Left ventricle myocardium inferior (tissue), 1 donor: Measurements from ENCODE around the gene RPS3. TPM values are rescaled to one million over a fixed set of nuclear protein-coding genes. Genes with fewer than 3 reads are reported as not detected.

ENCODE experiments used
- DNase-seq: peaks from one replicate; pipeline ENCODE4 v3.0.0-alpha.2; 2020
- H3K27ac ChIP-seq: fragments of 200-600 bp; replicated peaks from 2 replicates; pipeline ENCODE4 v1.8.0; 2021
- H3K27me3 ChIP-seq: fragments of 200-600 bp; 2 replicates; pipeline ENCODE4 v1.8.0; 2021; ENCODE audit warnings: low read depth
- H3K36me3 ChIP-seq: fragments of 200-600 bp; 2 replicates; pipeline ENCODE4 v1.8.0; 2021
- H3K4me1 ChIP-seq: fragments of 200-600 bp; 2 replicates; pipeline ENCODE4 v1.8.0; 2021
- H3K4me3 ChIP-seq: fragments of 200-600 bp; 2 replicates; pipeline ENCODE4 v1.8.0; 2021; ENCODE audit warnings: mild to moderate bottlenecking, moderate library complexity
- H3K9me3 ChIP-seq: fragments of 200-600 bp; replicated peaks from 2 replicates; pipeline ENCODE4 v1.8.0; 2021
- intact Hi-C: fragments of 100-400 bp; cut with micrococcal nuclease; formaldehyde crosslinking; loops from one replicate; pipeline ENCODE4 v1.11.0; 2022
- total RNA-seq: library from RNA; stranded (reverse); fragmentation: NEBNext Ultra II Directional; extraction: Animal tissue kit (Norgen Biotek cat#: 25700); gene quantifications from one replicate; pipeline ENCODE4 v1.2.1, GENCODE V29; 2021
- TF ChIP-seq, protein P1 (sequence below): fragments of 200-600 bp; IDR thresholded peaks from 2 replicates; pipeline ENCODE4 v1.8.0; 2021; ENCODE audit warnings: antibody characterized with exemption, mild to moderate bottlenecking, borderline replicate concordance
- donor health status: DM: no; HTN: yes; CAD: no; lungs with severe emphysema.

RPS3 gene
- total RNA-seq, 1 donor from 2014 or later, result 864 TPM

DNA sequence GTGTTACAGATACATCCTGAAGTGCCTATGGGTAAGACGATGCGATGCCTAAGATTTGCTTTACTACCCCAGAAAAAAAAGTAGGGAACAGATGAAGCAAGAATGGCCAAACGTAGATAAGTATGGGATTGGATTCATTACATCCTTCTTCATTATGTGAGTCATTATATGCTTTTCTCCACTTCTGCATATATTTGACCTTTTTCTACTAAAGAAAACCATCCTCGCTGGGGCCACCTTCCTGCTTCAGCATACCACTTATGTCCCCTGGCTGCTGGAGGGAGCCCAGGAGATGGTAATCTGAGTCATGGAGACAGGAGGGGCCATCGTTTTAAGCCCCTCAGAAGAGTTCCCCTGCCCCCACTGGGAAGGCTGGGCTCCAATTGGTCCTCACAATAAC, 48.1 kb downstream of the RPS3 start:
- H3K27me3 ChIP-seq, result peaks cover 14% of the 10 kb centered on the region
- DNase-seq, result no peak
- H3K27ac ChIP-seq, result no peak overlapping the region
- TF ChIP-seq, protein P1, sequence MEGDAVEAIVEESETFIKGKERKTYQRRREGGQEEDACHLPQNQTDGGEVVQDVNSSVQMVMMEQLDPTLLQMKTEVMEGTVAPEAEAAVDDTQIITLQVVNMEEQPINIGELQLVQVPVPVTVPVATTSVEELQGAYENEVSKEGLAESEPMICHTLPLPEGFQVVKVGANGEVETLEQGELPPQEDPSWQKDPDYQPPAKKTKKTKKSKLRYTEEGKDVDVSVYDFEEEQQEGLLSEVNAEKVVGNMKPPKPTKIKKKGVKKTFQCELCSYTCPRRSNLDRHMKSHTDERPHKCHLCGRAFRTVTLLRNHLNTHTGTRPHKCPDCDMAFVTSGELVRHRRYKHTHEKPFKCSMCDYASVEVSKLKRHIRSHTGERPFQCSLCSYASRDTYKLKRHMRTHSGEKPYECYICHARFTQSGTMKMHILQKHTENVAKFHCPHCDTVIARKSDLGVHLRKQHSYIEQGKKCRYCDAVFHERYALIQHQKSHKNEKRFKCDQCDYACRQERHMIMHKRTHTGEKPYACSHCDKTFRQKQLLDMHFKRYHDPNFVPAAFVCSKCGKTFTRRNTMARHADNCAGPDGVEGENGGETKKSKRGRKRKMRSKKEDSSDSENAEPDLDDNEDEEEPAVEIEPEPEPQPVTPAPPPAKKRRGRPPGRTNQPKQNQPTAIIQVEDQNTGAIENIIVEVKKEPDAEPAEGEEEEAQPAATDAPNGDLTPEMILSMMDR, result no peak
- no peaks in the 10 kb centered on the region for H3K4me1 ChIP-seq
- no peak overlapping the region for H3K4me3 ChIP-seq
- no peaks in the 10 kb centered on the region for H3K9me3 ChIP-seq
- H3K36me3 ChIP-seq, result no peaks in the 10 kb centered on the region
- intact Hi-C loops, result no loop called here

DNA sequence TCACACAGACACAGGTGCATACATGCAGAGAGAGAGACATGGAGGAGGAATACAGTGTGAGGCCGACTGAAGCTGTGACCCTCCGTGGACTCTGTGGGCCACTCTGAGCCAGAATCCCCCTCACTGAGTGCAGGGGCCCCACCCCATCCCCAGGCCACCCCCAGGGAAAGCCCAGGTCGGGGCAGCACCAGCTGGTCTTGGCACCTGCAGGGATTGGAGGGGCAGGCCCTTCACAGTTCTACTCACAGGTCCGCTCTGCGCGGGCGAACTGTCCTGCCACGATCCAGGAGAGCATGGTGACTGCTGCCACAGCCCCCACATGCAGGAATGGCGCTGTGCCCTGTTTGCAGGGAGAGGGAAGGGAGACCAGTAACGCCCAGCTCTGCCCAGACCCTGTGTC, 50.0 kb downstream of the RPS3 start:
- no peaks in the 10 kb centered on the region for H3K9me3 ChIP-seq
- no peak for DNase-seq
- TF ChIP-seq, protein P1, result no peak
- H3K27me3 ChIP-seq, result peaks cover 21% of the 10 kb centered on the region
- H3K4me1 ChIP-seq, result no peaks in the 10 kb centered on the region
- intact Hi-C loops, result no loop called here
- no peaks in the 10 kb centered on the region for H3K36me3 ChIP-seq
- H3K27ac ChIP-seq, result no peak overlapping the region
- no peak overlapping the region for H3K4me3 ChIP-seq

DNA sequence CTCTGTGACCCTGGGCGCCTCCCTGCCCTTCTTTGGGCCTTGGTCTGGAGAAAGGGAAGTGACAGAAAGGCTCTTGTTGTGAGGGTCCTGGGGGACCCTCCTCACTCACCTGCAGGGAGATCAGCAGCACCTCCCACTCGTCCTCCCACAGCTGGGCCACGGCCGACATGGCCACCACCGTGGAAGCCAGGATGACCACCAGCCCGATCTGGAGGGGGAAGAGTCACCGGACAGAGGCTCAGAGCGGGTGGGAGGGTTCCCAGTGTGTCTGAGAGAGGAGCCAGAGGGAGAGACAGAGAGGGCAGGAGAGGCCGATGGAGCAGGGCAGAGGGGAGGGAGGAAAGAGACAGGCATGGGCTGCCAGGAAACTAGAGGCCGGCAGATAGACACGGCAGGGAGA, 50.5 kb downstream of the RPS3 start:
- intact Hi-C loops, result no loop called here
- no peak overlapping the region for H3K27ac ChIP-seq
- H3K36me3 ChIP-seq, result no peaks in the 10 kb centered on the region
- TF ChIP-seq, protein P1, result no peak
- H3K4me1 ChIP-seq, result no peaks in the 10 kb centered on the region
- no peaks in the 10 kb centered on the region for H3K9me3 ChIP-seq
- DNase-seq, result no peak
- peaks cover 21% of the 10 kb centered on the region for H3K27me3 ChIP-seq
- H3K4me3 ChIP-seq, result no peak overlapping the region

DNA sequence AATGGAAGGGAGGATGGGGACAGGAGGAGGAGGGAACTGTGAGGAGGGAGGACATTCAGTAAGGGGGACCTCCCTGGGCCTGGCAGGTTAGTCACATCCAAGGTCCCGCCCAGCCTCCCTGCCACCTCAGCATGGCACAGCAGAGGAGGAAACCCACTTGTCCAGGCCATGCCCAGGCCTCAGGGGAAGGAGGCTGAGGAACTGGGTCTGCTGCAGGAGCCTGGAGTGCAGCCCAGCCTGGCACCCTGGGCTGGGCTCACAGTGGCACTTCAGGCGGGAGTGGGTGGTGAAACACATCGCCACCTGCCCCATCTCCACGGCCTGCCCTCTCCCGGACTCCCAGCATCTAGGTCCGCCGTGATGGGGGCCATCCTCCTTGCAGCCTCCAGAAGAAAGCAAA, 50.9 kb downstream of the RPS3 start:
- TF ChIP-seq, protein P1, result no peak
- no peaks in the 10 kb centered on the region for H3K36me3 ChIP-seq
- H3K27ac ChIP-seq, result no peak overlapping the region
- no peak overlapping the region for H3K4me3 ChIP-seq
- no peaks in the 10 kb centered on the region for H3K9me3 ChIP-seq
- no peaks in the 10 kb centered on the region for H3K4me1 ChIP-seq
- H3K27me3 ChIP-seq, result peaks cover 21% of the 10 kb centered on the region
- no peak for DNase-seq
- intact Hi-C loops, result no loop called here

DNA sequence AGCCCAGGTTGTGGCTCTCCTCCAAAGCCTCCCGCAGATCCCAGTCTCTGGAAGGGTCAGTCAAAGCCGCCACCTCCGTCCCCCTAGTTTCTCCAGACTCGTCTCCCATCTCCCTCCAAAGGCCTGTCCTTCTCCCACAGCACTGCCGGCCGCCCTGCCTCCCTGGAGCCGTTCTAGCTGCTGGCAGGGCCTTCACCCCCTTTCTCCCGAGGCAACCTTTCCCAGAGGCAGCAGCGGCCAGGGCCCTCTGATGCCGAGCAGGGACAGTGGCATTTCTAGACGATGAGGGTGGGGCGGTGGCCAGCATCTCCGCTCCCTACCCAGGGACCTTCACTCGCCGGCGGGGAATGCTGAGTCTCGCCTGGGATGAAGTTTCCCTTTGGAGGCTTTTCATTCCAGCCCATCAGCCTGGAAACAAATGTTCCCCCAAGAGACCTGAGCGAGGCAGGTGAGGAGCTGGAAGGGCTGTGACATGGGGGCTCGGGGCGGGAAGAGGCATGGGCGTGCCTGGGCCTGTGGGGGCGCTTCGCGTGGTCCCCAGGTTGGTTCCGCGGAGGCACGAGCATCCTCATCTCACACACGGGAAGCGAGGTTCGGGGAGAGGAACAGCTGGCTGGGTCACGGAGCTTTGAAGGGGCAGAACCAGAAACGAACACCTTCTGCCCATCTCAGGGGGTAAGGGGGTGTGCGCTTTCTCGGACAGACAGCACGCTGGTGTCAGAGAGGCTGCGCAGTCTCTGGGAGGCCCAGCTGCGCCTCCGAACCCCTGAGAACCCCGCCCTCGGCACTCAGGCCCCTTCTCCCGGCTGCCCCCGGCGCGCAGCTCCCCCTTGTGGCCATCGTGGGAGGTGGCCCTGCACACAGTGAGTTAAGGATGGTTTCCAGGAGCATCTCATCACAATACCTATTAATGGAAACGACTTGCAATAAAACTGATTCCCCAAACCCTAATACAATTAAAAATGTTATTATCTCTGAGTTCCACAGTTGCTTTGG, 51.8 kb downstream of the RPS3 start:
- H3K27me3 ChIP-seq, result peaks cover 21% of the 10 kb centered on the region
- no peak for DNase-seq
- H3K4me3 ChIP-seq, result no peak overlapping the region
- intact Hi-C loops, result no loop called here
- TF ChIP-seq, protein P1, result peak; percentile 55
- H3K36me3 ChIP-seq, result no peaks in the 10 kb centered on the region
- H3K4me1 ChIP-seq, result no peaks in the 10 kb centered on the region
- no peaks in the 10 kb centered on the region for H3K9me3 ChIP-seq
- no peak overlapping the region for H3K27ac ChIP-seq
